GM12878 (cell line): ENCODE data around the gene NPIPB8. TPM values are rescaled to one million over a fixed set of nuclear protein-coding genes. Genes with fewer than 3 reads are reported as not detected.
"Not testable (repeated sequence)": the region's sequence is repeated elsewhere in the genome, so short reads cannot be mapped to it uniquely, and the experiment has no call there.

Experiments
- ATAC-seq: fragments of 200-7000 bp; cut with Tn5 transposase; 3 replicates; pipeline ENCODE4 v1.9.1; 2020; ENCODE audit warnings: mild to moderate bottlenecking, moderate library complexity
- BruUV-seq: library from RNA; stranded (reverse); fragments of 400-500 nt; replicated peaks from 2 replicates; lab custom pipeline; 2021; lab: Mats Ljungman, UMichigan
- CTCF ChIA-PET: fragments of 300-600 bp; sonication (Branson Sonifier 250); formaldehyde crosslinking; extraction: SDS; loops from one replicate; lab custom pipeline; 2021; ENCODE audit warnings: inconsistent platforms; lab: Yijun Ruan, JAX
- POLR2A ChIA-PET: fragments of 350-600 bp; formaldehyde crosslinking; extraction: SDS; loops from one replicate; lab custom pipeline; 2021; ENCODE audit warnings: inconsistent platforms; lab: Charles Lee
- RAD21 ChIA-PET: fragments of 300-600 bp; sonication (Branson Sonifier 250); formaldehyde crosslinking; loops from one replicate; lab custom pipeline; 2023; ENCODE audit warnings: antibody characterized with exemption; ENCODE audit not compliant: unreplicated experiment; lab: Charles Lee
- SMC1A ChIA-PET: fragments of 300-600 bp; sonication (Branson Sonifier 250); formaldehyde crosslinking; loops from one replicate; lab custom pipeline; 2023; ENCODE audit not compliant: unreplicated experiment, uncharacterized antibody; lab: Charles Lee
- DNase-seq: peaks from one replicate; pipeline ENCODE4 v3.0.0-alpha.2; 2011; ENCODE audit warnings: low read depth, low spot score
- FAIRE-seq: peaks from 3 replicates; lab custom pipeline; 2011; peaks lifted over from hg19 to GRCh38; lab: Jason Lieb, UNC
- H2AFZ ChIP-seq: 2 replicates; pipeline ENCODE4 v1.6.0; 2011; ENCODE audit warnings: low read depth, low read length, control low read depth; ENCODE audit not compliant: control insufficient read depth
- H3K27ac ChIP-seq: 2 replicates; pipeline ENCODE4 v1.5.1; 2011; ENCODE audit warnings: control low read depth; ENCODE audit not compliant: control insufficient read depth, insufficient read depth
- H3K27me3 ChIP-seq, 2 experiments: replicated peaks in 1 of 2; 2 replicates each; pipeline versions ENCODE4 v1.6.0 to v1.6.1; 2011; ENCODE audit warnings: low read length in 1 of 2; ENCODE audit not compliant: control insufficient read depth in 2 of 2, insufficient read depth in 2 of 2
- H3K36me3 ChIP-seq, 2 experiments: 2 replicates each; pipeline ENCODE4 v1.5.1; 2011; ENCODE audit warnings: low read length in 1 of 2; ENCODE audit not compliant: control insufficient read depth in 2 of 2, insufficient read depth in 2 of 2
- H3K4me1 ChIP-seq: 2 replicates; pipeline ENCODE4 v1.6.1; 2011; ENCODE audit warnings: mild to moderate bottlenecking, low read length, moderate library complexity, mixed read lengths; ENCODE audit not compliant: control insufficient read depth, insufficient read depth
- H3K4me2 ChIP-seq: 2 replicates; pipeline ENCODE4 v1.6.0; 2011; ENCODE audit warnings: control low read depth; ENCODE audit not compliant: control insufficient read depth, insufficient read depth
- H3K4me3 ChIP-seq: fragments of 200-600 bp; sonication (generic); 2 replicates; pipeline ENCODE4 v1.5.1; 2016
- H3K79me2 ChIP-seq: 2 replicates; pipeline ENCODE4 v1.6.0; 2011; ENCODE audit warnings: low read length; ENCODE audit not compliant: control insufficient read depth, insufficient read depth
- H3K9ac ChIP-seq: 2 replicates; pipeline ENCODE4 v1.8.0; 2011; ENCODE audit warnings: low read length, control low read depth, mixed read lengths; ENCODE audit not compliant: control insufficient read depth, insufficient read depth
- H3K9me3 ChIP-seq: replicated peaks from 3 replicates; pipeline ENCODE4 v1.5.1; 2011; ENCODE audit warnings: mild to moderate bottlenecking, low read length; ENCODE audit not compliant: control insufficient read depth, insufficient read depth
- H4K20me1 ChIP-seq: 2 replicates; pipeline ENCODE4 v1.6.0; 2011; ENCODE audit not compliant: control insufficient read depth, insufficient read depth
- WGBS: methylation state at CpG from one replicate; pipeline ENCODE4 v1.1.6; 2016; ENCODE audit warnings: low lambda C conversion rate; ENCODE audit not compliant: insufficient replicate concordance, insufficient coverage; ENCODE audit errors: missing lambda C conversion rate; 5-methylcytosine and 5-hydroxymethylcytosine counted together
- in situ Hi-C: fragments of 300-500 bp; cut with MboI; formaldehyde crosslinking; loops from 9 replicates; pipeline ENCODE4 v1.14.3; 2018; ENCODE audit warnings: mixed read lengths
- intact Hi-C: fragments of 100-400 bp; cut with micrococcal nuclease; formaldehyde crosslinking; loops from one replicate; pipeline ENCODE4 v1.14.2; 2022; ENCODE audit not compliant: unreplicated experiment
- polyA plus RNA-seq, 11 experiments: library from polyadenylated mRNA; depleted of rRNA in 4 of 11; unstranded in 6 of 11; stranded (reverse) in 5 of 11; fragments of >200 nt; fragmentation: Nextera tagmentation in 4 of 11; fragmentation: Illumina TruSeq in 1 of 11; extraction: Ambion mirVana in 4 of 11; extraction: Trizol in 1 of 11; gene quantifications; 1 replicate in 1 of 11; 2 replicates in 10 of 11; pipeline versions ENCODE4 v1.2.1 to v1.2.3, GENCODE V29; 2011 to 2016; ENCODE audit warnings: inconsistent platforms in 2 of 11, missing spikeins in 2 of 11, low read depth in 1 of 11
- total RNA-seq, 4 experiments: library from RNA; depleted of rRNA in 3 of 4; stranded (reverse); fragments of >200 nt in 3 of 4; fragmentation: Illumina TruSeq in 1 of 4; extraction: Trizol in 1 of 4; gene quantifications; 2 replicates each; pipeline versions ENCODE4 v1.2.1 to v1.2.3, GENCODE V29; 2013 to 2021

Gene NPIPB8
- total and polyA plus RNA-seq, 10 of the 15 experiments (the other 5 are each of a cell fraction or from before 2014, with no cell fraction given) = 0.03 to 1.2 (median 0.56) TPM; not detected in 5

GRCh38 chr16:28613912-28614311, 24.0 kb upstream of the NPIPB8 start:
- H3K36me3 ChIP-seq, H3K27ac ChIP-seq, H3K4me2 ChIP-seq, ATAC-seq, BruUV-seq, CTCF ChIA-PET, RAD21 ChIA-PET, H3K4me1 ChIP-seq, intact Hi-C loops, H2AFZ ChIP-seq, in situ Hi-C loops, H3K27me3 ChIP-seq, SMC1A ChIA-PET, FAIRE-seq, H3K79me2 ChIP-seq, H4K20me1 ChIP-seq, H3K4me3 ChIP-seq, POLR2A ChIA-PET, H3K9me3 ChIP-seq, H3K9ac ChIP-seq, DNase-seq: not testable (repeated sequence)
- 21% methylated on average over 4 of the region's 26 CpGs for WGBS

- intact Hi-C loops, in situ Hi-C loops, H3K9me3 ChIP-seq, H3K9ac ChIP-seq, H3K4me2 ChIP-seq, H4K20me1 ChIP-seq, BruUV-seq, POLR2A ChIA-PET, H3K4me1 ChIP-seq, H3K27me3 ChIP-seq, SMC1A ChIA-PET, DNase-seq, FAIRE-seq, H3K36me3 ChIP-seq, RAD21 ChIA-PET, H2AFZ ChIP-seq, ATAC-seq, H3K27ac ChIP-seq, CTCF ChIA-PET, H3K79me2 ChIP-seq, H3K4me3 ChIP-seq: not testable (repeated sequence)
- WGBS = 32% methylated on average over 10 of the region's 16 CpGs
Observed at GRCh38 chr16:28614561-28614960, 23.3 kb upstream of the NPIPB8 start.
